Heart left ventricle (tissue), 16 donors: ENCODE data around the gene DACT2. TPM values are rescaled to one million over a fixed set of nuclear protein-coding genes. Genes with fewer than 3 reads are reported as not detected.

Experiments used
- ATAC-seq, 4 donors: fragments of 200-7000 bp; cut with Tn5 transposase; one replicate each; pipeline ENCODE4 v1.9.1; 2020 to 2022; ENCODE audit warnings: moderate library complexity in 4 of 4, mild to moderate bottlenecking in 3 of 4, moderate number of reproducible peaks in 1 of 4
- DNase-seq, 5 donors: peaks; one replicate each; pipeline ENCODE4 v3.0.0-alpha.2; 2020
- H3K27ac ChIP-seq, 12 donors: fragments of 200-600 bp; sonication (generic) in 4 of 12; one replicate each; pipeline versions ENCODE4 v1.5.0 to v1.8.0; 2016 to 2022; ENCODE audit warnings: mild to moderate bottlenecking in 2 of 12
- H3K27me3 ChIP-seq, 9 donors: fragments of 200-600 bp; sonication (generic) in 2 of 9; one replicate each; pipeline versions ENCODE4 v1.5.1 to v1.8.0; 2016 to 2022; ENCODE audit warnings: mild to moderate bottlenecking in 3 of 9
- H3K36me3 ChIP-seq, 9 donors: fragments of 200-600 bp; sonication (generic) in 2 of 9; one replicate each; pipeline versions ENCODE4 v1.5.0 to v1.8.0; 2018 to 2022; ENCODE audit warnings: mild to moderate bottlenecking in 2 of 9
- H3K4me1 ChIP-seq, 12 donors: fragments of 200-600 bp; sonication (generic) in 4 of 12; one replicate each; pipeline versions ENCODE4 v1.5.0 to v1.8.0; 2016 to 2022; ENCODE audit warnings: mild to moderate bottlenecking in 3 of 12
- H3K4me3 ChIP-seq, 12 donors: fragments of 200-600 bp; sonication (generic) in 4 of 12; one replicate each; pipeline versions ENCODE4 v1.5.0 to v1.8.0; 2017 to 2022; ENCODE audit warnings: mild to moderate bottlenecking in 9 of 12, moderate library complexity in 4 of 12
- H3K9me3 ChIP-seq, 12 donors: fragments of 200-600 bp; sonication (generic) in 4 of 12; one replicate each; pipeline versions ENCODE4 v1.5.0 to v1.8.0; 2016 to 2022; ENCODE audit warnings: mild to moderate bottlenecking in 1 of 12
- POLR2A ChIP-seq, 2 donors: fragments of 450-650 bp; IDR thresholded peaks; one replicate each; pipeline ENCODE4 v1.6.1; 2017; ENCODE audit warnings: antibody characterized with exemption in 2 of 2, mild to moderate bottlenecking in 2 of 2, moderate library complexity in 2 of 2
- WGBS, 4 donors: extraction: QIAGEN DNeasy Blood & Tissue Kit in 2 of 4; methylation state at CpG; one replicate each; pipeline versions ENCODE4 v1.1.5 to v1.1.7; 2013 to 2018; 5-methylcytosine and 5-hydroxymethylcytosine counted together
- intact Hi-C, 10 donors: fragments of 100-400 bp; cut with DNase I; formaldehyde crosslinking; loops; one replicate each; pipeline versions ENCODE4 v1.11.1 to v1.14.2; 2022
- polyA plus RNA-seq, 2 donors: library from polyadenylated mRNA; stranded (reverse); fragments of 200-250 nt; gene quantifications; one replicate each; pipeline ENCODE4 v1.2.3, GENCODE V29; 2013
- total RNA-seq, 9 donors: library from RNA; depleted of rRNA in 2 of 9; stranded (reverse); fragments of >200 nt in 2 of 9; fragmentation: NEBNext Ultra II Directional in 3 of 9; extraction: Animal tissue kit (Norgen Biotek cat#: 25700) in 3 of 9; gene quantifications; one replicate each; pipeline versions ENCODE4 v1.1.0 to v1.2.4, GENCODE V29; 2016 to 2023
- TF ChIP-seq, protein P1 (sequence below), 12 donors: fragments of 200-600 bp; sonication (generic) in 4 of 12; IDR thresholded peaks; one replicate each; pipeline versions ENCODE4 v1.5.0 to v1.8.0; 2018 to 2022; ENCODE audit warnings: antibody characterized with exemption in 12 of 12, mild to moderate bottlenecking in 5 of 12
- donor health status: ischemic (EF 13 %, LVEDD 7.1; RV severe dilation, severe dysfunction).
- donor health status: healthy with polysubstance abuse.
- donor health status: DM: no; HTN: yes; CAD: no.
- donor health status: DM: no; HTN: no; CAD: no.
- donor health status: ischemic (EF 25% LVEDD 6.9; RV normal size, moderate dysfunction).
- donor health status: ischemic (EF 25% LVEDD 5.7; RV mildly dilated, moderate dysfunction).
- donor health status: healthy.
- donor health status: DM: yes; HTN: yes; CAD: no.
- donor health status: ischemic (EF 35%, LVEDD 5.7; RV mildly dilated, moderate dysfunction).
- donor health status: nonischemic (EF 11% LVEDD 7.7; RV severe dilation, severe dysfunction).
- donor health status: DM: yes; HTN: yes; CAD: no.
- donor health status: PGD.
- donor health status: ischemic (EF 29% LVEDD 5.4; RV normal size, mild dysfunction).
- donor health status: nonischemic (EF 23%, LVEDD 6.1; RV moderate dilation, normal function).

Gene DACT2
- total and polyA plus RNA-seq, 11 donors: 0.14 to 3.8 (median 0.30) TPM

DNA sequence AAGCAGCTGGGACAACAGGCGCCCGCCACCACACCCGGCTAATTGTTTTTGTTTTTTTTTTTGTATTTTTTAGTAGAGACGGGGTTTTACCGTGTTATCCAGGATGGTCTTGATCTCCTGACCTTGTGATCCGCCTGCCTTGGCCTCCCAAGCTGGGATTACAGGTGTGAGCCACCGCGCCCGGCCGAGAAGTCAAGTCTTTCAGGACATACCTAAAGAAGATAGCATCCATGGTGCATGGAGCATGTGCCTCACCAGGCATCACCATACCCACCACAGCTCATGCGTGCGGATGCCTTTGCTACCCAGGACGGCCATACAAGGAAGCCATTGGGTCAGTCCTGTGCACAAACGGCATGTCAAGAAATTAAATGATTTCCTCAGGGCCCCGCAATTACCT, 60.8 kb downstream of the DACT2 start:
- Histone ChIP-seq H3K36me3 (no peaks in the 10 kb centered on the region), H3K27me3 (peaks cover 0 to 17% (median 0%) of the 10 kb centered on the region in 9 donors), H3K27ac (no peak overlapping the region), H3K9me3 (peaks cover 0 to 12% (median 0%) of the 10 kb centered on the region in 12 donors), H3K4me1 (no peaks in the 10 kb centered on the region), H3K4me3 (no peak overlapping the region)
- intact Hi-C loops: no loop called here
- DNase-seq (no peak), ATAC-seq (no peak)
- 88 to 94% (median 92%) methylated on average over 15 of the region's 15 CpGs for WGBS, 4 donors
- TF ChIP-seq, protein P1, sequence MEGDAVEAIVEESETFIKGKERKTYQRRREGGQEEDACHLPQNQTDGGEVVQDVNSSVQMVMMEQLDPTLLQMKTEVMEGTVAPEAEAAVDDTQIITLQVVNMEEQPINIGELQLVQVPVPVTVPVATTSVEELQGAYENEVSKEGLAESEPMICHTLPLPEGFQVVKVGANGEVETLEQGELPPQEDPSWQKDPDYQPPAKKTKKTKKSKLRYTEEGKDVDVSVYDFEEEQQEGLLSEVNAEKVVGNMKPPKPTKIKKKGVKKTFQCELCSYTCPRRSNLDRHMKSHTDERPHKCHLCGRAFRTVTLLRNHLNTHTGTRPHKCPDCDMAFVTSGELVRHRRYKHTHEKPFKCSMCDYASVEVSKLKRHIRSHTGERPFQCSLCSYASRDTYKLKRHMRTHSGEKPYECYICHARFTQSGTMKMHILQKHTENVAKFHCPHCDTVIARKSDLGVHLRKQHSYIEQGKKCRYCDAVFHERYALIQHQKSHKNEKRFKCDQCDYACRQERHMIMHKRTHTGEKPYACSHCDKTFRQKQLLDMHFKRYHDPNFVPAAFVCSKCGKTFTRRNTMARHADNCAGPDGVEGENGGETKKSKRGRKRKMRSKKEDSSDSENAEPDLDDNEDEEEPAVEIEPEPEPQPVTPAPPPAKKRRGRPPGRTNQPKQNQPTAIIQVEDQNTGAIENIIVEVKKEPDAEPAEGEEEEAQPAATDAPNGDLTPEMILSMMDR (IDR thresholded peaks at IDR 0.05): no peak
- TF ChIP-seq POLR2A (IDR thresholded peaks at IDR 0.05): no peak

GRCh38 chr6:168256940-168257339, 62.6 kb downstream of the DACT2 start:
- H3K27me3 ChIP-seq: peaks cover 0 to 17% (median 0%) of the 10 kb centered on the region in 9 donors
- peaks cover 0 to 3% (median 0%) of the 10 kb centered on the region in 12 donors for H3K4me1 ChIP-seq
- DNase-seq (no peak), ATAC-seq (no peak)
- intact Hi-C loops: no loop called here
- no peaks in the 10 kb centered on the region for H3K36me3 ChIP-seq
- H3K9me3 ChIP-seq: peaks cover 0 to 12% (median 0%) of the 10 kb centered on the region in 12 donors
- no peak overlapping the region for H3K4me3 ChIP-seq
- TF ChIP-seq POLR2A (IDR thresholded peaks at IDR 0.05): no peak
- TF ChIP-seq, protein P1 (IDR thresholded peaks at IDR 0.05): no peak
- H3K27ac ChIP-seq: no peak overlapping the region

Other genes with a start within 250 kb of the DACT2 start
- under 1 TPM in 2 of 9 donors, not detected in 7; 0.16 to 0.50 TPM for gene FRMD1, start 240.6 kb downstream of the DACT2 start, total RNA-seq
- under 1 TPM; 0.04 to 0.11 TPM for gene FRMD1, start 240.6 kb downstream of the DACT2 start, polyA plus RNA-seq
- 10 to 100 TPM in 7 of 9 donors, 1 to 10 TPM in 2; 7.6 to 44.2 (median 24.0) TPM for gene SMOC2, start 121.4 kb upstream of the DACT2 start, total RNA-seq
- 1 to 10 TPM; 5.9 to 9.9 TPM for gene SMOC2, start 121.4 kb upstream of the DACT2 start, polyA plus RNA-seq